Activated T-helper 17 cell treated with anti-CD3 and anti-CD28 coated beads, Interleukin-2, amount 50 U/mL, for 72 hours (primary cell): ENCODE measurements around the gene MPV17. TPM values are rescaled to one million over a fixed set of nuclear protein-coding genes. Genes with fewer than 3 reads are reported as not detected.
"Not testable (repeated sequence)": the region's sequence is repeated elsewhere in the genome, so short reads cannot be mapped to it uniquely, and the experiment has no call there.

Experiments used
- ATAC-seq: fragments of 150-1000 bp; cut with Tn5 transposase; replicated peaks from 2 replicates; pipeline ENCODE4 v1.10.0; 2021; ENCODE audit warnings: mild to moderate bottlenecking, moderate library complexity
- H3K27ac Mint-ChIP-seq: one replicate; pipeline ENCODE4 v1.8.0; 2022; ENCODE audit warnings: mixed read lengths
- H3K27me3 Mint-ChIP-seq: one replicate; pipeline ENCODE4 v1.8.0; 2022; ENCODE audit warnings: mixed read lengths
- H3K36me3 Mint-ChIP-seq: one replicate; pipeline ENCODE4 v1.8.0; 2022; ENCODE audit warnings: low read depth, mild to moderate bottlenecking, mixed read lengths
- H3K4me1 Mint-ChIP-seq: one replicate; pipeline ENCODE4 v1.8.0; 2022; ENCODE audit warnings: mixed read lengths
- H3K4me3 Mint-ChIP-seq: one replicate; pipeline ENCODE4 v1.8.0; 2022; ENCODE audit warnings: mild to moderate bottlenecking, mixed read lengths
- H3K9me3 Mint-ChIP-seq: one replicate; pipeline ENCODE4 v1.8.0; 2022; ENCODE audit warnings: mixed read lengths
- total RNA-seq, 2 donors: library from RNA; stranded (reverse); gene quantifications; one replicate each; pipeline ENCODE4 v1.2.3, GENCODE V29; 2022

Gene MPV17
- total RNA-seq, 2 donors from 2014 or later: 77.2 to 89.2 TPM

GRCh38 chr2:27351802-27352598, 29.1 kb upstream of the MPV17 start:
- Mint-ChIP-seq H3K27ac (peak overlapping the region; percentile 8), H3K36me3 (peaks cover 36% of the 10 kb centered on the region), H3K9me3 (no peaks in the 10 kb centered on the region), H3K4me3 (peak overlapping the region; percentile 25), H3K4me1 (peaks cover 18% of the 10 kb centered on the region), H3K27me3 (no peaks in the 10 kb centered on the region)
- ATAC-seq: peak; percentile 16

GRCh38 chr2:27350106-27350693, 27.3 kb upstream of the MPV17 start:
- H3K4me3 Mint-ChIP-seq: no peak overlapping the region
- ATAC-seq: no peak
- peak overlapping the region; percentile 39 for H3K27ac Mint-ChIP-seq
- H3K27me3 Mint-ChIP-seq: no peaks in the 10 kb centered on the region
- H3K9me3 Mint-ChIP-seq: no peaks in the 10 kb centered on the region
- H3K4me1 Mint-ChIP-seq: peaks cover 18% of the 10 kb centered on the region
- peaks cover 32% of the 10 kb centered on the region for H3K36me3 Mint-ChIP-seq

DNA sequence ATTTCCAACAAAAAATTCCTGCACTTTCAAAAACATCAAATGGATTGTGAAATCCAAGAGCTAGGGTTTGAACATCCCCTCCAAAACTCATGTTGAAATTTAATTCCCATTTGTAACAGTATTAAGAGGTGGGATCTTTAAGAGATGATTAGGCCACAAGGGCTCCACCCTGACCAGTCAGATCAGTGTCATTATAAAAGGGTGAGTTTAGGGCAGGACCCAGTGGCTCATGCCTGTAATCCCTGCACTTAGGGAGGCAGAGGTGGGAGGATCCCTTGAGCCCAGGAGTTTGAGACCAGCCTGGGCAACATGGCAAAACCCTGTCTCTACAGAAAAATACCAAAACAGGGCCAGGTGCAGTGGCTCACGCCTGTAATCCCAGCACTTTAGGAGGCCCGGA, 24.7 kb upstream of the MPV17 start:
- H3K4me1 Mint-ChIP-seq: peaks cover 17% of the 10 kb centered on the region
- no peak for ATAC-seq
- no peaks in the 10 kb centered on the region for H3K27me3 Mint-ChIP-seq
- H3K36me3 Mint-ChIP-seq: peaks cover 49% of the 10 kb centered on the region
- H3K9me3 Mint-ChIP-seq: no peaks in the 10 kb centered on the region
- H3K4me3 Mint-ChIP-seq: no peak overlapping the region
- no peak overlapping the region for H3K27ac Mint-ChIP-seq

DNA sequence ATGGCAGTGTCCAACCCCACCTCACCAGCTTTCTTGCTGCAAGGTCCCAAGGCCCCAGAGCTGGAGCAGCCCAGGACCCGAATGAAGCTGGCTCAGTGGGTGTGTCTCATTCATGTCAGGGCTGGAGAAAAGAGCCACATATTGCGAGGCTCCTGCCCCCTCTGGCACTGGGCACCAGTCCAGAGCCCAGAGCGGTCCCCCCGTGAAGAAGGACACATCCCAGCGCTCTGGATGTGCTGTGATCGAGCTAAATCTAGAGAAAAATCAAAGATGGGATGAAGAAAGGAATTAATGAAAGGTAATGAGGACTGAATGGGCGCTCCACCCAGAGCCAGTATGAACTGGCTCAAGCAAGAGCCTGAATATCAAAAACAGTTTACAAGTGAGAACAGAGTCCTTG, 13.3 kb upstream of the MPV17 start:
- Mint-ChIP-seq H3K4me3 (no peak overlapping the region), H3K36me3 (peaks cover 89% of the 10 kb centered on the region), H3K27me3 (no peaks in the 10 kb centered on the region), H3K27ac (peak overlapping the region; percentile 22), H3K4me1 (no peaks in the 10 kb centered on the region), H3K9me3 (no peaks in the 10 kb centered on the region)
- no peak for ATAC-seq

- Mint-ChIP-seq H3K4me3 (no peak overlapping the region), H3K9me3 (no peaks in the 10 kb centered on the region), H3K27ac (no peak overlapping the region), H3K27me3 (no peaks in the 10 kb centered on the region), H3K36me3 (peaks cover 89% of the 10 kb centered on the region), H3K4me1 (no peaks in the 10 kb centered on the region)
- no peak for ATAC-seq
These were observed 12.4 kb upstream of the MPV17 start for GRCh38 chr2:27335311-27335710.

DNA sequence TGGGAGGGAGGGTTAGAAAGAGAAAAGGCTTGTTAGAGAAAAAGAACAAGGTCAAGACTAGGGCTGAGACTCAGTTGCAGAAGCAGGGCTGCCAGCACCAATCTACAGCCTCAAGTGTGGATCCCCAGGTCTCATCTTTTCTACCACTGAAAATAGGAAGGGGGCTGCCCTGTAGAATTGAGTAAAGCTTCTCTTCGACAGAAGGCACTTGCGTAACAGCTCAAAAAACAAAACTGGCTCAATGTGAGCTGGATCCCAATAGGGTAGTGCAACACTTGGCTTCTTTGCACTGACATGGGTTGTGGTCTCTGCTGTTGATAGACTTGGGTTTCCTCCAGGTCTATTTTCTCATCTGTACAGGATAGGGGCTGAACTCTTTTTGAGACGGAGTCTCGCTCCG, 1.8 kb upstream of the MPV17 start:
- H3K27ac Mint-ChIP-seq: peak overlapping the region; percentile 98
- H3K27me3 Mint-ChIP-seq: no peaks in the 10 kb centered on the region

GRCh38 chr2:27323596-27324285, 844 bp upstream of the MPV17 start:
- ATAC-seq: peak; percentile 2
- no peaks in the 10 kb centered on the region for H3K9me3 Mint-ChIP-seq
- H3K4me1 Mint-ChIP-seq: peaks cover 19% of the 10 kb centered on the region
- H3K4me3 Mint-ChIP-seq: peak overlapping the region; percentile 97
- H3K27me3 Mint-ChIP-seq: no peaks in the 10 kb centered on the region
- H3K36me3 Mint-ChIP-seq: peaks cover 44% of the 10 kb centered on the region
- H3K27ac Mint-ChIP-seq: peak overlapping the region; percentile 98

More for the DNA sequence above, 1.8 kb upstream of the MPV17 start:
- Mint-ChIP-seq H3K4me3 (peak overlapping the region; percentile 97), H3K4me1 (peaks cover 19% of the 10 kb centered on the region), H3K36me3 (peaks cover 49% of the 10 kb centered on the region), H3K9me3 (no peaks in the 10 kb centered on the region)
- no peak for ATAC-seq

DNA sequence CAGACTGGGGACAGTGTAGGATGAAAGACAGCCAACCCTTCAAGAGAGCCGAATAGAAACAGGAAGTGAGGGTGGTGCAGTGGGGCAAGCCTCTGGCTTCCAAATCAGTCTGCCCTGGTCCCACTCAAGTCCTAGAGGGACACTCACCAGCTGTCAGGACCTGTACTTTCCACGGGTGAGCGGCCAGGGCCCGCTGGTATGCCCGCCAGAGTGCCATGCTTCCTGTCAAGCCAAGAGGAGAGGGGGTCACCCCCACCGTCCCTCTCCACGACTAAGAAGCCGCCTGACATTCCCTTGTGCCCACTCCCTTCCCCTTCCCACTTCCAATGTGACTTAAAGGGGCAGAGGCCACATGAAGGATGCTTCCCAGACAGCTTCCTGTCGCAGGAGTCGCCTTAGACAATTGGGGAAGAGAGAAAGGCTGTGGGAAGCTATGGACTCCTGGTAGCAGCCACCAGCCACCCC, 564 bp downstream of the MPV17 start:
- ATAC-seq: peak; percentile 17

GRCh38 chr2:27320958-27321543, 1.8 kb downstream of the MPV17 start:
- no peaks in the 10 kb centered on the region for H3K9me3 Mint-ChIP-seq
- no peak for ATAC-seq
- H3K27me3 Mint-ChIP-seq: no peaks in the 10 kb centered on the region
- H3K27ac Mint-ChIP-seq: peak overlapping the region; percentile 32
- H3K4me3 Mint-ChIP-seq: peak overlapping the region; percentile 97
- H3K36me3 Mint-ChIP-seq: peaks cover 24% of the 10 kb centered on the region
- peaks cover 15% of the 10 kb centered on the region for H3K4me1 Mint-ChIP-seq

More for the DNA sequence above, 564 bp downstream of the MPV17 start:
- no peaks in the 10 kb centered on the region for H3K9me3 Mint-ChIP-seq
- H3K27ac Mint-ChIP-seq: peak overlapping the region; percentile 98
- peaks cover 37% of the 10 kb centered on the region for H3K36me3 Mint-ChIP-seq
- no peaks in the 10 kb centered on the region for H3K27me3 Mint-ChIP-seq
- H3K4me3 Mint-ChIP-seq: peak overlapping the region; percentile 97
- H3K4me1 Mint-ChIP-seq: peaks cover 19% of the 10 kb centered on the region

GRCh38 chr2:27319839-27320238, 3.1 kb downstream of the MPV17 start:
- H3K27me3 Mint-ChIP-seq, H3K4me3 Mint-ChIP-seq, ATAC-seq, H3K9me3 Mint-ChIP-seq, H3K27ac Mint-ChIP-seq: not testable (repeated sequence)
- H3K4me1 Mint-ChIP-seq: peaks cover 15% of the 10 kb centered on the region
- peaks cover 19% of the 10 kb centered on the region for H3K36me3 Mint-ChIP-seq

DNA sequence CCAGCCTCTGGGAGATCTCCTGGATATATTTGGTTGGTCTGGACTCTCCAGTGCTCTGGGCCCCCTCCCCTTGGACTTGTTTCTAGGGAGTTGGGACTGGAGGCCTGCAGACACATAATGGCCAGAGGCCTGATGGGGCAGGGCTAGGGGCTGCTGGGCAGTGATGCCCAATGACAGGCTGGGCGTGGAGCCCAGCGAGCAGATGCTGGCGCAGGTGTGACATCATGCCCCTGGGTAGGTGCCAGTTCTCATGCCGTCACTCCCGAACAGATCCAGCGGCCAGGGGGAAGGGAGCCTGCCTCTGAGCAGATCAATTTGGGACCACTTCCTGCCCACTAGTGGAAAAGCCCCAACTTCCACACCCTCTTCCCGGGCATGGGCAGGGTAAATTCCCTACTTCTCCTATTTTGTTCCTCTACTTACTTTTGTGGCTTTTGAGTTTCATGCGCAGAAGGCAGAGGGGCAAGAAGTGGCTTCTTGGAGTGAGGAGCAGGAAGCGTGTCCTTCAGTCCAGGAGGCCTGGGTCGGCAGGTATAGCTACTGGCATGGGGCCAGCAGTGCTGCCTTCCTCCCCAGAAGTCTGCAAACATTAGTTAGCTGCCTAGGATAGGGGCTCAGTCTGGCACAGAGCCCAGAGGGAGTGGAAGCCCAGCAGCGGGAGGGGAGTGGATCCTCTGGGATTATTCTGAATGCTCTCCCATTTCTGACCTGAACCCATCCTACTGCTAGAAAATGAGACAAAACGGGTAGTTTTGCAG, 6.1 kb downstream of the MPV17 start:
- Mint-ChIP-seq H3K9me3 (no peaks in the 10 kb centered on the region), H3K36me3 (peaks cover 22% of the 10 kb centered on the region), H3K27ac (no peak overlapping the region), H3K27me3 (no peaks in the 10 kb centered on the region), H3K4me1 (peaks cover 6% of the 10 kb centered on the region), H3K4me3 (no peak overlapping the region)
- ATAC-seq: no peak

DNA sequence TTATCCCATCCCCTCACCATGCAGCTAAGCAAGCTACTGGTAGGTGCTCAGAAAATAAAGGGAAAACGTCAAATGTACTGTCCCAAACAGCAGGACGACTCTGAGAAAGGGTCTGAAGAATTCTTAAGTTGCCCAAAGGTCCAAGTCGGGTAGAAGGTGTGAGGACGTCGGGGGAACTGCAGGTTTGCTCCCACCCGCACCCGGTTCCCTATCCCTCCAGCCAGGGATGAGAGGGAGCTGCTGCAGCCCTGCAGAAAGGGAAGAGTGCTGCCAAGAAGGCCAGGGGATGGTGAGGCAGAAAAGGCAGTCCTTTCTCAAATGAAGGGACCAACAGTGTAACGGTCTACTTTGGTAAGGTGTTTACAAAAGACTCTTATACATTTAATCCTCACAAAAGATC, 7.8 kb downstream of the MPV17 start:
- H3K4me1 Mint-ChIP-seq: no peaks in the 10 kb centered on the region
- peaks cover 37% of the 10 kb centered on the region for H3K36me3 Mint-ChIP-seq
- no peaks in the 10 kb centered on the region for H3K27me3 Mint-ChIP-seq
- no peak overlapping the region for H3K4me3 Mint-ChIP-seq
- no peak overlapping the region for H3K27ac Mint-ChIP-seq
- H3K9me3 Mint-ChIP-seq: no peaks in the 10 kb centered on the region
- no peak for ATAC-seq

GRCh38 chr2:27314709-27315108, 8.2 kb downstream of the MPV17 start:
- H3K9me3 Mint-ChIP-seq: no peaks in the 10 kb centered on the region
- no peak overlapping the region for H3K4me3 Mint-ChIP-seq
- H3K4me1 Mint-ChIP-seq: no peaks in the 10 kb centered on the region
- no peaks in the 10 kb centered on the region for H3K27me3 Mint-ChIP-seq
- no peak for ATAC-seq
- no peak overlapping the region for H3K27ac Mint-ChIP-seq
- H3K36me3 Mint-ChIP-seq: peaks cover 41% of the 10 kb centered on the region
